GM06990 (cell line): ENCODE measurements around the gene NECTIN2.

ENCODE experiments used
- DNase-seq: peaks from one replicate; pipeline ENCODE4 v3.0.0-alpha.2; 2011; ENCODE audit not compliant: insufficient read length; ENCODE audit errors: extremely low read depth
- H3K27me3 ChIP-seq: replicated peaks from 2 replicates; pipeline ENCODE4 v1.6.0; 2011; ENCODE audit warnings: low read length; ENCODE audit not compliant: control insufficient read depth, insufficient read depth
- H3K36me3 ChIP-seq: 2 replicates; pipeline ENCODE4 v1.5.1; 2011; ENCODE audit warnings: low read length; ENCODE audit not compliant: control insufficient read depth, insufficient read depth
- H3K4me3 ChIP-seq: replicated peaks from 2 replicates; pipeline ENCODE4 v1.5.1; 2011; ENCODE audit warnings: low read depth, mild to moderate bottlenecking, control low read depth, low read length
- CTCF ChIP-seq: IDR thresholded peaks from 2 replicates; pipeline ENCODE4 v1.5.1; 2011; ENCODE audit warnings: low read length, control low read depth, mild to moderate bottlenecking, inconsistent platforms; ENCODE audit not compliant: insufficient read depth, poor library complexity, severe bottlenecking

Gene NECTIN2

GRCh38 chr19:44810234-44811121 is 35.6 kb upstream of the NECTIN2 start:
- Histone ChIP-seq H3K36me3 (no peaks in the 10 kb centered on the region), H3K4me3 (no peak overlapping the region), H3K27me3 (no peaks in the 10 kb centered on the region; the same call in 1 of the 2 replicates)
- DNase-seq, result no peak
- TF ChIP-seq CTCF, result no peak

GRCh38 chr19:44811122-44811419 is 35.0 kb upstream of the NECTIN2 start:
- DNase-seq, result no peak
- no peaks in the 10 kb centered on the region; the same call in 1 of the 2 replicates for H3K27me3 ChIP-seq
- no peaks in the 10 kb centered on the region for H3K36me3 ChIP-seq
- H3K4me3 ChIP-seq, result no peak overlapping the region
- no peak for TF ChIP-seq CTCF

- H3K4me3 ChIP-seq, result no peak overlapping the region
Measured at GRCh38 chr19:44812142-44812718, 33.9 kb upstream of the NECTIN2 start.

GRCh38 chr19:44813070-44813840 is 32.8 kb upstream of the NECTIN2 start:
- no peak for TF ChIP-seq CTCF
- Histone ChIP-seq H3K27me3 (no peaks in the 10 kb centered on the region; the same call in none of the 2 replicates), H3K36me3 (no peaks in the 10 kb centered on the region), H3K4me3 (no peak overlapping the region)
- DNase-seq, result no peak

More at GRCh38 chr19:44812142-44812718, 33.9 kb upstream of the NECTIN2 start:
- no peaks in the 10 kb centered on the region; the same call in 1 of the 2 replicates for H3K27me3 ChIP-seq
- DNase-seq, result no peak
- TF ChIP-seq CTCF, result no peak
- no peaks in the 10 kb centered on the region for H3K36me3 ChIP-seq

- DNase-seq, result no peak
- H3K27me3 ChIP-seq, result no peaks in the 10 kb centered on the region; the same call in none of the 2 replicates
- no peak overlapping the region for H3K4me3 ChIP-seq
- no peak for TF ChIP-seq CTCF
- H3K36me3 ChIP-seq, result no peaks in the 10 kb centered on the region
Measured at GRCh38 chr19:44813841-44814470, 32.1 kb upstream of the NECTIN2 start.
